ENCODE data around the gene ZGLP1. TPM values are rescaled to one million over a fixed set of nuclear protein-coding genes. Genes with fewer than 3 reads are reported as not detected.

ZGLP1 gene
- total RNA-seq, 3 donors from 2014 or later, result 1.3 to 4.4 (median 3.3) TPM

DNA sequence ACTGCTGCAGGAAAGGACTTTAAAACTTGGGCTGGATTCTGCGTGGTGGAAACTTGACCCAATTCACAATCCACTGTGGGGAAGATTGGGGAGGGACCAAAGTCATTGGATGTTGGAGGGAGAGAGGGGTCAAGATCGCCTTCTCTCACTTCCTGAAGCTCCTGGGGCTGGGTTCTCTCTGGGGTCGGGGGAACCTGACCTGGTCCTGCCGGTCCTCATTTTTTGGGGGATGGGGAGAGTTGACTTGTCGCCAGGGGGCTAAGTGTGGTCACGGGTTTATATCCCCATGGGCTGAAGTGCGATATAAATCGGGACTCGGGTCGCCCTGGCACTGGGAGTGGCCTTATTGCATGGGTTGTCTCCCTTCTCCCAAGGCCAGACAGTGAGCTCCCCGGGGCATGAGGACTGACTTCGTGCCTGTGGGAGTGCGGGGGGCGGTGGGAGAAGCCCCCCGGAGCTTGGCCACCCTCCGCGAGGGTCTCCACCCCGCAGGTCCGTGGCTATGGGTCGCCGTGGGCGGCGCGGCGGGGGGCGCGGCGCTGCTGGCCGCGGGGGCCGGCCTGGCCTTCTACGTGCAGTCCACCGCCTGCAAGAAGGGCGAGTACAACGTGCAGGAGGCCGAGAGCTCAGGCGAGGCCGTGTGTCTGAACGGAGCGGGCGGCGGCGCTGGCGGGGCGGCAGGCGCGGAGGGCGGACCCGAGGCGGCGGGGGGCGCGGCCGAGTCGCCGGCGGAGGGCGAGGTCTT is 13.6 kb downstream of the ZGLP1 start:
- TF ChIP-seq, protein P1, sequence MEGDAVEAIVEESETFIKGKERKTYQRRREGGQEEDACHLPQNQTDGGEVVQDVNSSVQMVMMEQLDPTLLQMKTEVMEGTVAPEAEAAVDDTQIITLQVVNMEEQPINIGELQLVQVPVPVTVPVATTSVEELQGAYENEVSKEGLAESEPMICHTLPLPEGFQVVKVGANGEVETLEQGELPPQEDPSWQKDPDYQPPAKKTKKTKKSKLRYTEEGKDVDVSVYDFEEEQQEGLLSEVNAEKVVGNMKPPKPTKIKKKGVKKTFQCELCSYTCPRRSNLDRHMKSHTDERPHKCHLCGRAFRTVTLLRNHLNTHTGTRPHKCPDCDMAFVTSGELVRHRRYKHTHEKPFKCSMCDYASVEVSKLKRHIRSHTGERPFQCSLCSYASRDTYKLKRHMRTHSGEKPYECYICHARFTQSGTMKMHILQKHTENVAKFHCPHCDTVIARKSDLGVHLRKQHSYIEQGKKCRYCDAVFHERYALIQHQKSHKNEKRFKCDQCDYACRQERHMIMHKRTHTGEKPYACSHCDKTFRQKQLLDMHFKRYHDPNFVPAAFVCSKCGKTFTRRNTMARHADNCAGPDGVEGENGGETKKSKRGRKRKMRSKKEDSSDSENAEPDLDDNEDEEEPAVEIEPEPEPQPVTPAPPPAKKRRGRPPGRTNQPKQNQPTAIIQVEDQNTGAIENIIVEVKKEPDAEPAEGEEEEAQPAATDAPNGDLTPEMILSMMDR (IDR thresholded peaks at IDR 0.05), result no peak
- no peak for TF ChIP-seq POLR2A (IDR thresholded peaks at IDR 0.05)
- TF ChIP-seq POLR2AphosphoS5 (IDR thresholded peaks at IDR 0.05), result no peak
- no peak overlapping the region for H3K27ac ChIP-seq

DNA sequence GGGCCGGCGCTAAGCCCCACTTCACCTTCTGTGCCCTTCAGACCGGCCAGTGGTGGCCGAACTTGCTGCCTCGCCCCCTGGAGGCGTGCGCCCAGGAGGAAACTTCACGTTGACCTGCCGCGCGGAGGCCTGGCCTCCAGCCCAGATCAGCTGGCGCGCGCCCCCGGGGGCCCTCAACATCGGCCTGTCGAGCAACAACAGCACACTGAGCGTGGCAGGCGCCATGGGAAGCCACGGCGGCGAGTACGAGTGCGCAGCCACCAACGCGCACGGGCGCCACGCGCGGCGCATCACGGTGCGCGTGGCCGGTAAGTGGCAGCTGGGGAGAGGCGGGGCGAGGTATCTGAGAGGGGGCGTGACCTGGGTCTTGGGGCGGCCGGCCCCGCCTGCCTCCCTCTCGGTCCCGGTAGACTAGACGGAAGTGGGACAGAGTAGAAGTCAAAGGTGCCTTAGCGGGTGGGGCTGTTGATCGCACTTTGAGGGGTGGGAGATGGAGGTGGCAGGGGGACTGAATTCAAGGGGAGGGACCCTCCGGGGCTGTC is 14.2 kb downstream of the ZGLP1 start:
- Histone ChIP-seq H3K4me1 (peaks cover 15 to 23% of the 10 kb centered on the region in 2 donors), H3K27me3 (peaks cover 20 to 61% of the 10 kb centered on the region in 2 donors), H3K36me3 (no peaks in the 10 kb centered on the region)

More for the DNA sequence above, 13.6 kb downstream of the ZGLP1 start:
- Histone ChIP-seq H3K4me1 (peaks cover 11 to 23% of the 10 kb centered on the region in 2 donors), H3K27me3 (peaks cover 17 to 54% of the 10 kb centered on the region in 2 donors), H3K36me3 (no peaks in the 10 kb centered on the region), H3K9me3 (no peaks in the 10 kb centered on the region), H3K4me3 (peak overlapping the region in 2 of 3 donors; percentile 35 to 62)
- DNase-seq (ENCODE audit: low spot score in 2 of 2), result no peak
- intact Hi-C loops (cut with DNase I; ENCODE audit: low total_unique reads), result no loop called here

DNA sequence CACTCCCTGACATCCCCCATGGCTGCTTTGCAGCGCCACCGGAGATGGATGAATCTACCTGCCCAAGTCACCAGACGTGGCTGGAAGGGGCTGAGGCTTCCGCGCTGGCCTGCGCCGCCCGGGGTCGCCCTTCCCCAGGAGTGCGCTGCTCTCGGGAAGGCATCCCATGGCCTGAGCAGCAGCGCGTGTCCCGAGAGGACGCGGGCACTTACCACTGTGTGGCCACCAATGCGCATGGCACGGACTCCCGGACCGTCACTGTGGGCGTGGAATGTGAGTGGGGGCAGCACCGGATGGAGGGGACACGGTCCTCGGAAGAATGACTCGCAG is 15.3 kb downstream of the ZGLP1 start:
- intact Hi-C loops (cut with DNase I; ENCODE audit: low total_unique reads), result no loop called here
- no peaks in the 10 kb centered on the region for H3K9me3 ChIP-seq
- no peak for DNase-seq (ENCODE audit: low spot score in 2 of 2)
- peaks cover 23 to 30% of the 10 kb centered on the region in 2 donors for H3K4me1 ChIP-seq
- H3K36me3 ChIP-seq, result no peaks in the 10 kb centered on the region
- peaks cover 21 to 71% of the 10 kb centered on the region in 2 donors for H3K27me3 ChIP-seq
- TF ChIP-seq, protein P1 (IDR thresholded peaks at IDR 0.05), result no peak
- no peak for TF ChIP-seq POLR2A (IDR thresholded peaks at IDR 0.05)
- TF ChIP-seq POLR2AphosphoS5 (IDR thresholded peaks at IDR 0.05), result no peak
- no peak overlapping the region for H3K4me3 ChIP-seq
- no peak overlapping the region for H3K27ac ChIP-seq

More for the DNA sequence above, 14.2 kb downstream of the ZGLP1 start:
- TF ChIP-seq POLR2AphosphoS5 (IDR thresholded peaks at IDR 0.05) (no peak), POLR2A (IDR thresholded peaks at IDR 0.05) (no peak)
- TF ChIP-seq, protein P1 (IDR thresholded peaks at IDR 0.05), result no peak
- H3K27ac ChIP-seq, result no peak overlapping the region
- DNase-seq (ENCODE audit: low spot score in 2 of 2), result no peak
- H3K4me3 ChIP-seq, result peak overlapping the region in 2 of 3 donors; percentile 35 to 62
- intact Hi-C loops (cut with DNase I; ENCODE audit: low total_unique reads), result no loop called here
- no peaks in the 10 kb centered on the region for H3K9me3 ChIP-seq

DNA sequence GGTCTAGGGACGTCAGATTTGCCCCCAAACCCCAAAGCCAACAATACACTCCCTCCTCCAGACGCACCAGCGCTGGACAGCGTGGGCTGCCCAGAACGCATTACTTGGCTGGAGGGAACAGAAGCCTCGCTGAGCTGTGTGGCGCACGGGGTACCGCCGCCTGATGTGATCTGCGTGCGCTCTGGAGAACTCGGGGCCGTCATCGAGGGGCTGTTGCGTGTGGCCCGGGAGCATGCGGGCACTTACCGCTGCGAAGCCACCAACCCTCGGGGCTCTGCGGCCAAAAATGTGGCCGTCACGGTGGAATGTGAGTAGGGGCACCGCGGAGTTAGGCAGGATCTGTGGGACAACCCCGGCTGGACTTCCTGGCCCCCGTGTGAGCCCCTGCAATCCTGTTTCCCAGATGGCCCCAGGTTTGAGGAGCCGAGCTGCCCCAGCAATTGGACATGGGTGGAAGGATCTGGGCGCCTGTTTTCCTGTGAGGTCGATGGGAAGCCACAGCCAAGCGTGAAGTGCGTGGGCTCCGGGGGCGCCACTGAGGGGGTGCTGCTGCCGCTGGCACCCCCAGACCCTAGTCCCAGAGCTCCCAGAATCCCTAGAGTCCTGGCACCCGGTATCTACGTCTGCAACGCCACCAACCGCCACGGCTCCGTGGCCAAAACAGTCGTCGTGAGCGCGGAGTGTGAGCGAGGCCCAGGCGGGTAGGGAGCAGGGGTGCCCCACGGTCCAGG is 15.8 kb downstream of the ZGLP1 start:
- peaks cover 24 to 77% of the 10 kb centered on the region in 2 donors for H3K27me3 ChIP-seq

More for the DNA sequence above, 15.8 kb downstream of the ZGLP1 start:
- no peak for DNase-seq (ENCODE audit: low spot score in 2 of 2)
- Histone ChIP-seq H3K36me3 (no peaks in the 10 kb centered on the region), H3K4me1 (peaks cover 27 to 33% of the 10 kb centered on the region in 2 donors), H3K27ac (no peak overlapping the region), H3K4me3 (peak overlapping the region in 2 of 3 donors; percentile 54 to 72), H3K9me3 (no peaks in the 10 kb centered on the region)
- TF ChIP-seq, protein P1 (IDR thresholded peaks at IDR 0.05), result no peak
- TF ChIP-seq POLR2A (IDR thresholded peaks at IDR 0.05) (no peak), POLR2AphosphoS5 (IDR thresholded peaks at IDR 0.05) (no peak)
- intact Hi-C loops (cut with DNase I; ENCODE audit: low total_unique reads), result no loop called here

Data from breast epithelium (tissue), 4 donors.